ENCODE measurements around the gene NR2C2.

NR2C2 gene

GRCh38 chr3:15042936-15043335 lies 95.6 kb downstream of the NR2C2 start:
- Mint-ChIP-seq H3K4me3 (no peak overlapping the region), H3K36me3 (ENCODE audit: low read depth) (peaks cover 61% of the 10 kb centered on the region), H3K4me1 (no peaks in the 10 kb centered on the region), H3K9me3 (no peaks in the 10 kb centered on the region), H3K27me3 (ENCODE audit: low read depth, poor library complexity) (no peaks in the 10 kb centered on the region), H3K27ac (no peak overlapping the region)
- no peak for TF ChIP-seq CTCF (IDR thresholded peaks at IDR 0.05)
- no peak for DNase-seq

- H3K27ac Mint-ChIP-seq, result no peak overlapping the region
- H3K36me3 Mint-ChIP-seq (ENCODE audit: low read depth), result peaks cover 60% of the 10 kb centered on the region
These were observed 96.2 kb downstream of the NR2C2 start for GRCh38 chr3:15043408-15044171.

GRCh38 chr3:15044326-15044725 lies 96.9 kb downstream of the NR2C2 start:
- Mint-ChIP-seq H3K4me3 (no peak overlapping the region), H3K9me3 (no peaks in the 10 kb centered on the region), H3K36me3 (ENCODE audit: low read depth) (peaks cover 59% of the 10 kb centered on the region), H3K27me3 (ENCODE audit: low read depth, poor library complexity) (no peaks in the 10 kb centered on the region), H3K27ac (peak overlapping the region; percentile 24), H3K4me1 (no peaks in the 10 kb centered on the region)
- TF ChIP-seq CTCF (IDR thresholded peaks at IDR 0.05), result no peak
- DNase-seq, result no peak

More at GRCh38 chr3:15043408-15044171, 96.2 kb downstream of the NR2C2 start:
- DNase-seq, result no peak
- Mint-ChIP-seq H3K4me3 (no peak overlapping the region), H3K9me3 (no peaks in the 10 kb centered on the region), H3K27me3 (ENCODE audit: low read depth, poor library complexity) (no peaks in the 10 kb centered on the region), H3K4me1 (no peaks in the 10 kb centered on the region)
- no peak for TF ChIP-seq CTCF (IDR thresholded peaks at IDR 0.05)

GRCh38 chr3:15045667-15046066 lies 98.3 kb downstream of the NR2C2 start:
- H3K27me3 Mint-ChIP-seq (ENCODE audit: low read depth, poor library complexity), result no peaks in the 10 kb centered on the region
- H3K27ac Mint-ChIP-seq, result no peak overlapping the region
- H3K4me3 Mint-ChIP-seq, result no peak overlapping the region
- no peaks in the 10 kb centered on the region for H3K9me3 Mint-ChIP-seq
- peaks cover 63% of the 10 kb centered on the region for H3K36me3 Mint-ChIP-seq (ENCODE audit: low read depth)
- no peak for TF ChIP-seq CTCF (IDR thresholded peaks at IDR 0.05)
- no peak for DNase-seq
- no peaks in the 10 kb centered on the region for H3K4me1 Mint-ChIP-seq

GRCh38 chr3:15049584-15049983 lies 102.2 kb downstream of the NR2C2 start:
- H3K36me3 Mint-ChIP-seq (ENCODE audit: low read depth), result peaks cover 50% of the 10 kb centered on the region
- H3K4me3 Mint-ChIP-seq, result no peak overlapping the region
- DNase-seq, result no peak
- no peaks in the 10 kb centered on the region for H3K9me3 Mint-ChIP-seq
- H3K27ac Mint-ChIP-seq, result no peak overlapping the region
- H3K27me3 Mint-ChIP-seq (ENCODE audit: low read depth, poor library complexity), result no peaks in the 10 kb centered on the region
- H3K4me1 Mint-ChIP-seq, result no peaks in the 10 kb centered on the region
- TF ChIP-seq CTCF (IDR thresholded peaks at IDR 0.05), result no peak

Measured in nephron progenitor cell (in vitro differentiated cells).